ENCODE measurements around the gene BRINP2.

- no peak for TF ChIP-seq CTCF (IDR thresholded peaks at IDR 0.05)
- TF ChIP-seq POLR2A (IDR thresholded peaks at IDR 0.05) = no peak
Measured at GRCh38 chr1:177309880-177310279, 139.1 kb downstream of the BRINP2 start.

Measured in heart left ventricle (tissue), 13 donors.